IMR-90 (cell line): ENCODE data around the gene PRKCA. TPM values are rescaled to one million over a fixed set of nuclear protein-coding genes. Genes with fewer than 3 reads are reported as not detected.

Experiments
- ATAC-seq: fragments of 200-7000 bp; cut with Tn5 transposase; 2 replicates; pipeline ENCODE4 v1.9.1; 2020; ENCODE audit warnings: low read depth, mild to moderate bottlenecking, moderate library complexity
- BruUV-seq: library from RNA; stranded (reverse); fragments of 400-500 nt; replicated peaks from 2 replicates; lab custom pipeline; 2021; lab: Mats Ljungman, UMichigan
- CTCF ChIA-PET: fragments of 300-600 bp; formaldehyde crosslinking; extraction: SDS; loops from one replicate; lab custom pipeline; 2021; ENCODE audit warnings: antibody characterized with exemption; lab: Yijun Ruan, JAX
- POLR2A ChIA-PET: fragments of 300-600 bp; sonication (Branson Sonifier 250); formaldehyde crosslinking; loops from one replicate; lab custom pipeline; 2022; ENCODE audit warnings: antibody characterized with exemption; ENCODE audit not compliant: unreplicated experiment; lab: Charles Lee
- DNase-seq: peaks from one replicate; pipeline ENCODE4 v3.0.0; 2013
- H2AFZ ChIP-seq: replicated peaks from 2 replicates; pipeline ENCODE3; 2013; ENCODE audit warnings: low read length, mild to moderate bottlenecking; ENCODE audit not compliant: poor library complexity
- H2AK5ac ChIP-seq: 2 replicates; pipeline ENCODE4 v1.6.1; 2013; ENCODE audit warnings: low read depth, low read length, inconsistent platforms
- H2AK9ac ChIP-seq: replicated peaks from 2 replicates; pipeline ENCODE3; 2013; ENCODE audit warnings: mild to moderate bottlenecking, low read depth, low read length, moderate library complexity; ENCODE audit not compliant: poor library complexity
- H2BK120ac ChIP-seq: 2 replicates; pipeline ENCODE4 v1.6.1; 2013; ENCODE audit warnings: low read depth, low read length, inconsistent platforms
- H2BK15ac ChIP-seq: 3 replicates; pipeline ENCODE4 v1.6.1; 2013; ENCODE audit warnings: low read depth, low read length, inconsistent platforms
- H2BK20ac ChIP-seq: 2 replicates; pipeline ENCODE4 v1.6.1; 2013; ENCODE audit warnings: low read depth, mild to moderate bottlenecking, inconsistent platforms, low read length, moderate library complexity
- H2BK5ac ChIP-seq: 2 replicates; pipeline ENCODE4 v1.6.1; 2013; ENCODE audit warnings: mild to moderate bottlenecking, low read depth, low read length, inconsistent platforms; ENCODE audit not compliant: poor library complexity, severe bottlenecking
- H3K14ac ChIP-seq: replicated peaks from 2 replicates; pipeline ENCODE4 v1.6.1; 2013; ENCODE audit warnings: low read depth, low read length, inconsistent platforms
- H3K18ac ChIP-seq: 2 replicates; pipeline ENCODE4 v1.6.1; 2013; ENCODE audit warnings: low read depth, low read length, control low read depth
- H3K23ac ChIP-seq: 2 replicates; pipeline ENCODE4 v1.6.1; 2013; ENCODE audit warnings: low read depth, low read length, inconsistent platforms
- H3K27ac ChIP-seq: 2 replicates; pipeline ENCODE4 v1.5.1; 2013; ENCODE audit warnings: mild to moderate bottlenecking, control low read depth, low read length; ENCODE audit not compliant: insufficient read depth
- H3K27me3 ChIP-seq: 2 replicates; pipeline ENCODE4 v1.6.1; 2013; ENCODE audit warnings: low read length; ENCODE audit not compliant: control insufficient read depth, insufficient read depth
- H3K36me3 ChIP-seq: 2 replicates; pipeline ENCODE4 v1.6.1; 2013; ENCODE audit warnings: low read length, mixed read lengths; ENCODE audit not compliant: control insufficient read depth, insufficient read depth
- H3K4ac ChIP-seq: 2 replicates; pipeline ENCODE4 v1.6.1; 2013; ENCODE audit warnings: low read depth, low read length, inconsistent platforms
- H3K4me1 ChIP-seq: 2 replicates; pipeline ENCODE4 v1.6.1; 2013; ENCODE audit warnings: low read length, mixed read lengths; ENCODE audit not compliant: control insufficient read depth, insufficient read depth
- H3K4me2 ChIP-seq: 2 replicates; pipeline ENCODE4 v1.6.1; 2013; ENCODE audit warnings: low read depth, mild to moderate bottlenecking, control low read depth, low read length, moderate library complexity
- H3K4me3 ChIP-seq: 2 replicates; pipeline ENCODE4 v1.5.1; 2013; ENCODE audit warnings: low read depth, mild to moderate bottlenecking, control low read depth, low read length, moderate library complexity; ENCODE audit not compliant: insufficient read depth
- H3K56ac ChIP-seq: 2 replicates; pipeline ENCODE4 v1.6.1; 2013; ENCODE audit warnings: low read length, inconsistent platforms; ENCODE audit not compliant: insufficient read depth; ENCODE audit errors: extremely low read depth
- H3K79me1 ChIP-seq, 2 experiments: 2 replicates each; pipeline ENCODE4 v1.6.1; 2013; ENCODE audit warnings: low read length in 2 of 2, inconsistent platforms in 1 of 2, low read depth in 1 of 2
- H3K9ac ChIP-seq: 2 replicates; pipeline ENCODE4 v1.6.1; 2013; ENCODE audit warnings: low read depth, low read length, control low read depth
- H3K9me1 ChIP-seq: 2 replicates; pipeline ENCODE4 v1.6.1; 2013; ENCODE audit warnings: low read length, inconsistent platforms; ENCODE audit not compliant: insufficient read depth
- H3K9me3 ChIP-seq: 2 replicates; pipeline ENCODE4 v1.6.1; 2013; ENCODE audit warnings: low read length; ENCODE audit not compliant: control insufficient read depth, insufficient read depth
- H4K20me1 ChIP-seq: 2 replicates; pipeline ENCODE4 v1.6.1; 2013; ENCODE audit warnings: low read length, inconsistent platforms; ENCODE audit not compliant: insufficient read depth
- H4K5ac ChIP-seq: 2 replicates; pipeline ENCODE4 v1.6.1; 2013; ENCODE audit warnings: mild to moderate bottlenecking, low read depth, low read length, control low read depth
- H4K8ac ChIP-seq, 2 experiments: 2 replicates each; pipeline ENCODE4 v1.6.1; 2013; ENCODE audit warnings: low read depth in 2 of 2, low read length in 2 of 2, control low read depth in 1 of 2, inconsistent platforms in 1 of 2
- H4K91ac ChIP-seq: 2 replicates; pipeline ENCODE4 v1.6.1; 2013; ENCODE audit warnings: low read depth, low read length, inconsistent platforms; ENCODE audit not compliant: insufficient read depth
- CEBPB ChIP-seq: IDR thresholded peaks from 2 replicates; pipeline ENCODE4 v1.6.1; 2012; ENCODE audit warnings: low read depth, low read length, improper control_type of control experiment
- FOS ChIP-seq: fragments of 150-350 bp; IDR thresholded peaks from 2 replicates; pipeline ENCODE4 v1.6.1; 2016; ENCODE audit warnings: low read depth, low read length
- RCOR1 ChIP-seq: IDR thresholded peaks from 2 replicates; pipeline ENCODE4 v1.6.1; 2012; ENCODE audit warnings: mild to moderate bottlenecking, low read length, improper control_type of control experiment; ENCODE audit not compliant: insufficient replicate concordance
- WGBS, 2 experiments: methylation state at CpG; one replicate each; pipeline versions ENCODE4 v1.1.5 to v1.1.7; 2013; ENCODE audit warnings: missing lambda C conversion rate in 2 of 2; ENCODE audit not compliant: insufficient read length in 1 of 2; ENCODE audit errors: extremely low coverage in 2 of 2; 5-methylcytosine and 5-hydroxymethylcytosine counted together
- dilution Hi-C: fragments of 300-500 bp; cut with HindIII; formaldehyde crosslinking; loops from one replicate; pipeline ENCODE4 v1.14.3; 2018; ENCODE audit warnings: low sequenced_read_pairs; ENCODE audit not compliant: unreplicated experiment
- in situ Hi-C: fragments of 300-500 bp; cut with MboI; formaldehyde crosslinking; loops from 3 replicates; pipeline ENCODE4 v1.14.3; 2019; ENCODE audit warnings: low sequenced_read_pairs, inconsistent platforms, mixed read lengths
- intact Hi-C: fragments of 100-400 bp; cut with micrococcal nuclease; formaldehyde crosslinking; loops from 2 replicates; pipeline ENCODE4 v1.10.0; 2022
- polyA plus RNA-seq, 3 experiments: library from polyadenylated mRNA; depleted of rRNA; stranded (reverse); fragments of >200 nt; gene quantifications; 2 replicates each; pipeline ENCODE4 v1.2.3, GENCODE V29; 2012; ENCODE audit warnings: low replicate concordance in 1 of 3
- total RNA-seq: library from RNA; depleted of rRNA; stranded (reverse); fragments of >200 nt; gene quantifications from 2 replicates; pipeline ENCODE4 v1.2.3, GENCODE V29; 2012
- TF ChIP-seq, protein P1 (sequence below): fragments of 150-350 bp; IDR thresholded peaks from 2 replicates; pipeline ENCODE4 v1.6.1; 2016; ENCODE audit warnings: low read depth, mild to moderate bottlenecking, low read length, moderate library complexity, borderline replicate concordance

PRKCA gene
- total and polyA plus RNA-seq, 2 of the 4 experiments (the other 2 are of a cell fraction): 31.0 to 46.0 TPM

DNA sequence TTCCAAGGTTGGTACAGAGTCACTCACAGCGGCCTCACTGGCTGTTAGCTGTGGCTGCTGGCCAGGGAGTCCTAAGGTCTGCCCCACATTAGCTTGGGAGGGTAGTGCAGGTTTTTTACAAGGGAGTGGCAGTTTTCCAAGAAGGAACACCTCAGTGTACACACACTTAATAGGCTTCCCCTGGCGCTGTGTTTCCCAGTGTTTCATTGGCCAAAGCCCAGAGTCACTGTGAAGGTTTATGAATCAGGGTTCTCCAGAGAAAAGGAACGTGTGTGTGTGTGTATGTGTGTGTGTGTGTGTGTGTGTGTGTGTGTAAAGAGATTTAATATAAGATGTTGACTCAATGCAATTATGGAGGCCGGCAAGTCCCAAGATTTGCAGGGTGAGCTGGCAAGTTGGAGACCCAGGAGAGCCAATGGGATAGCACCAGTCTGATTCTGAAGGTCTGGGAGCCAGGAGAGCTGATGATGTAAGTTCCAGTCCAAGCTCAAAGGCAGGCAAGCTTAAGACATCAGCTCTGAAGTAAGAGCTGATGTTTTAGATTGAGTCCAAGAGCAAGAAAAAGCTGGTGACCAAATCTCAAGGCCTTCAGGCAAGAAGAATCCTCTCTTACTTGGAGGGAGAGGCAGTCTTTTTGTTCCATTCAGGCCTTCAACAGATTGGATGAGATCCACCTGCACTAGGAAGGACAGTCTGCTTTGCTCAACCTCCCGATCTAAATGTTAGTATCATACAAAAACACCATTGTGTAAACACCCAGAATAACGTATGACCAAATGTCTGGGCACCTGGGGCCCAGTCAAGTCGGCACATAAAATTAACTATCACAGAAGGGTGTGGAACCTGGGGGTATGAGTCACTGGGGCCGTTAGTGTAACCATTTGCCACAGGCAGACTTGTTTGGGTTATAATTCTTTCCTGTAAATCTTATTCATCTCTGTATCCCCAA, 206.8 kb downstream of the PRKCA start:
- H4K8ac ChIP-seq: peak overlapping the region; percentile 8 to 76; a peak in 3 of 4 replicates
- H3K56ac ChIP-seq: peak overlapping the region; percentile 36; the same call in 1 of the 2 replicates
- peak overlapping the region; percentile 95 for H3K18ac ChIP-seq
- peak overlapping the region; percentile 70 for H3K4ac ChIP-seq
- H3K23ac ChIP-seq: peak overlapping the region; percentile 85
- H3K27ac ChIP-seq: peak overlapping the region; percentile 70
- in situ Hi-C loops: no loop called here
- H2BK120ac ChIP-seq: peak overlapping the region; percentile 66
- H3K9me3 ChIP-seq: no peaks in the 10 kb centered on the region
- BruUV-seq: no TSS peak
- H2BK15ac ChIP-seq: peak overlapping the region; percentile 37; the same call in 2 of the 3 replicates
- H4K5ac ChIP-seq: peak overlapping the region; percentile 90
- peak overlapping the region; percentile 59 for H2BK5ac ChIP-seq
- TF ChIP-seq FOS: peak; percentile 80
- TF ChIP-seq, protein P1, sequence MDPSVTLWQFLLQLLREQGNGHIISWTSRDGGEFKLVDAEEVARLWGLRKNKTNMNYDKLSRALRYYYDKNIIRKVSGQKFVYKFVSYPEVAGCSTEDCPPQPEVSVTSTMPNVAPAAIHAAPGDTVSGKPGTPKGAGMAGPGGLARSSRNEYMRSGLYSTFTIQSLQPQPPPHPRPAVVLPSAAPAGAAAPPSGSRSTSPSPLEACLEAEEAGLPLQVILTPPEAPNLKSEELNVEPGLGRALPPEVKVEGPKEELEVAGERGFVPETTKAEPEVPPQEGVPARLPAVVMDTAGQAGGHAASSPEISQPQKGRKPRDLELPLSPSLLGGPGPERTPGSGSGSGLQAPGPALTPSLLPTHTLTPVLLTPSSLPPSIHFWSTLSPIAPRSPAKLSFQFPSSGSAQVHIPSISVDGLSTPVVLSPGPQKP: no peak
- peak; percentile 61; the same call in 1 of the 2 replicates for TF ChIP-seq CEBPB
- TF ChIP-seq RCOR1: peak; percentile 69
- CTCF ChIA-PET: no interaction called here
- no peaks in the 10 kb centered on the region for H3K36me3 ChIP-seq
- H3K27me3 ChIP-seq: no peaks in the 10 kb centered on the region
- ATAC-seq (peak; percentile 48), DNase-seq (peak; percentile 90)
- POLR2A ChIA-PET: no interaction called here
- peak overlapping the region; percentile 3; the same call in 1 of the 2 replicates for H3K4me2 ChIP-seq
- WGBS, 2 experiments: 35% methylated on average over 2 of the region's 8 CpGs; no CpG with 5 or more reads in 1 of the 2 experiments
- H3K4me1 ChIP-seq: peaks cover 24% of the 10 kb centered on the region
- intact Hi-C loops: loop anchor here (5.0 kb wide), 1 partner anchor 42 kb away; no protein-coding TSS in a partner anchor
- no peak overlapping the region for H3K4me3 ChIP-seq
- H4K20me1 ChIP-seq: peaks cover 5% of the 10 kb centered on the region
- dilution Hi-C loops: no loop called here
- no peak overlapping the region for H3K9ac ChIP-seq
- peak overlapping the region; percentile 37; the same call in 1 of the 2 replicates for H4K91ac ChIP-seq
- H3K9me1 ChIP-seq: peaks cover 23% of the 10 kb centered on the region
- peak overlapping the region; percentile 82 for H2AK5ac ChIP-seq
- H3K14ac ChIP-seq: peak overlapping the region; percentile 92
- H2BK20ac ChIP-seq: peak overlapping the region; percentile 66
- H2AFZ ChIP-seq: peak overlapping the region; percentile 9
- peak overlapping the region; percentile 66 for H2AK9ac ChIP-seq
- peaks cover 27 to 86% of the 10 kb centered on the region in 2 experiments for H3K79me1 ChIP-seq
